ENCODE measurements around the gene METTL5. TPM values are rescaled to one million over a fixed set of nuclear protein-coding genes. Genes with fewer than 3 reads are reported as not detected.
A peak's percentile ranks its signal among the peaks of the same experiment; 100 is the strongest.
"Not testable (repeated sequence)": the region's sequence is repeated elsewhere in the genome, so short reads cannot be mapped to it uniquely, and the experiment has no call there.

METTL5 gene
- total RNA-seq (2022): 63.1 and 68.2 TPM in 2 replicates
- percentile 84 among the genes with signal in this experiment for Bru-seq, nascent RNA
- BruChase-seq, experiment 1, labeled RNA remaining after a 6-hour chase: percentile 80 among the genes with signal in this experiment
- BruChase-seq, experiment 2, labeled RNA remaining after a 2-hour chase: percentile 81 among the genes with signal in this experiment
- long read RNA-seq, transcript METTL5-203 (8 exons, 800 nt): minor isoform, 32 of 115 reads
- long read RNA-seq, transcript METTL5-206 (8 exons, 880 nt): major isoform, 52 of 115 reads
- long read RNA-seq, transcript METTL5-201 (7 exons, 1,010 nt): minor isoform, 6 of 115 reads
- long read RNA-seq, partial matches to known transcripts: 8 of 115 reads
- long read RNA-seq, other reads (novel, unspliced or antisense): 16 of 115 reads

GRCh38 chr2:169824373-169825333 is at the start of gene METTL5:
Gene METTL5 (minus strand): TSS chr2:169824905. CDS start chr2:169824597, 308 bp downstream.
- intact Hi-C loops (cut with micrococcal nuclease; ENCODE audit: unreplicated experiment): loop anchor here (2.0 to 5.0 kb wide), 2 partner anchors 53 to 104 kb away; no protein-coding TSS in a partner anchor
- CTCF ChIA-PET: interaction anchor here (1.0 kb wide), 1 partner anchor 53 kb away, joined by 6 read pairs; no protein-coding TSS in a partner anchor

DNA sequence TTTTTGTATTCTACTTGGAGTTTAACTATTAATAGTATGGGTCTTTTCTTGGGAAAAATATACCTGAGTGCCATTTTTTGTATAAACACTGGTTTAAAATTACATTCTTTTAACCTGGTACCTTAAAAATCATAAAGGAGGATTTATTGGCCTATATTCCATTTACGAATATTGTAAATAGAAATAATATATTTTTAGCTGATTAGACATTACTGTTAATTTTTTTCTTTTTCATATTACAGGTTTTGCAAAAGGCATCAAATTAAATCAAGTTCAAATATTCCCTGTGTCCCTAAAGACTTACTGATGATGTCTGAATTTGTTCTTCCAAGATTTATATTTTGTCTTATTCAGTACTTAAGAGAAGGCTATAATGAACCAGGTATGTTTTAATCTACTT is 47.3 kb upstream of the METTL5 start:
- Mint-ChIP-seq H3K9me3 (ENCODE audit: low read depth, unreplicated experiment) (no peaks in the 10 kb centered on the region), H3K27ac (ENCODE audit: unreplicated experiment) (no peak overlapping the region), H3K4me1 (ENCODE audit: low read depth, unreplicated experiment) (no peaks in the 10 kb centered on the region), H3K36me3 (ENCODE audit: insufficient read depth, unreplicated experiment) (no peaks in the 10 kb centered on the region), H3K4me3 (ENCODE audit: low read depth, unreplicated experiment) (no peak overlapping the region), H3K27me3 (ENCODE audit: unreplicated experiment) (no peaks in the 10 kb centered on the region)
- DNase-seq: no peak
- CTCF ChIA-PET: no interaction called here
- no TSS peak for BruUV-seq (replicated peaks)
- TF ChIP-seq, protein P1, sequence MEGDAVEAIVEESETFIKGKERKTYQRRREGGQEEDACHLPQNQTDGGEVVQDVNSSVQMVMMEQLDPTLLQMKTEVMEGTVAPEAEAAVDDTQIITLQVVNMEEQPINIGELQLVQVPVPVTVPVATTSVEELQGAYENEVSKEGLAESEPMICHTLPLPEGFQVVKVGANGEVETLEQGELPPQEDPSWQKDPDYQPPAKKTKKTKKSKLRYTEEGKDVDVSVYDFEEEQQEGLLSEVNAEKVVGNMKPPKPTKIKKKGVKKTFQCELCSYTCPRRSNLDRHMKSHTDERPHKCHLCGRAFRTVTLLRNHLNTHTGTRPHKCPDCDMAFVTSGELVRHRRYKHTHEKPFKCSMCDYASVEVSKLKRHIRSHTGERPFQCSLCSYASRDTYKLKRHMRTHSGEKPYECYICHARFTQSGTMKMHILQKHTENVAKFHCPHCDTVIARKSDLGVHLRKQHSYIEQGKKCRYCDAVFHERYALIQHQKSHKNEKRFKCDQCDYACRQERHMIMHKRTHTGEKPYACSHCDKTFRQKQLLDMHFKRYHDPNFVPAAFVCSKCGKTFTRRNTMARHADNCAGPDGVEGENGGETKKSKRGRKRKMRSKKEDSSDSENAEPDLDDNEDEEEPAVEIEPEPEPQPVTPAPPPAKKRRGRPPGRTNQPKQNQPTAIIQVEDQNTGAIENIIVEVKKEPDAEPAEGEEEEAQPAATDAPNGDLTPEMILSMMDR (IDR thresholded peaks at IDR 0.05; ENCODE audit: unreplicated experiment): no peak
- intact Hi-C loops (cut with micrococcal nuclease; ENCODE audit: unreplicated experiment): no loop called here

More at GRCh38 chr2:169824373-169825333, at the start of gene METTL5:
- Mint-ChIP-seq H3K27me3 (ENCODE audit: unreplicated experiment) (no peaks in the 10 kb centered on the region), H3K4me3 (ENCODE audit: low read depth, unreplicated experiment) (peak within 1 kb of the TSS; percentile 90), H3K36me3 (ENCODE audit: insufficient read depth, unreplicated experiment) (peaks cover 61% of the 10 kb centered on the region), H3K4me1 (ENCODE audit: low read depth, unreplicated experiment) (peaks cover 44% of the 10 kb centered on the region), H3K27ac (ENCODE audit: unreplicated experiment) (peak within 1 kb of the TSS; percentile 40), H3K9me3 (ENCODE audit: low read depth, unreplicated experiment) (peaks cover 2% of the 10 kb centered on the region)
- peak; percentile 91 for DNase-seq
- TF ChIP-seq, protein P1 (IDR thresholded peaks at IDR 0.05; ENCODE audit: unreplicated experiment): peak; percentile 98
- no TSS peak for BruUV-seq (replicated peaks)

DNA sequence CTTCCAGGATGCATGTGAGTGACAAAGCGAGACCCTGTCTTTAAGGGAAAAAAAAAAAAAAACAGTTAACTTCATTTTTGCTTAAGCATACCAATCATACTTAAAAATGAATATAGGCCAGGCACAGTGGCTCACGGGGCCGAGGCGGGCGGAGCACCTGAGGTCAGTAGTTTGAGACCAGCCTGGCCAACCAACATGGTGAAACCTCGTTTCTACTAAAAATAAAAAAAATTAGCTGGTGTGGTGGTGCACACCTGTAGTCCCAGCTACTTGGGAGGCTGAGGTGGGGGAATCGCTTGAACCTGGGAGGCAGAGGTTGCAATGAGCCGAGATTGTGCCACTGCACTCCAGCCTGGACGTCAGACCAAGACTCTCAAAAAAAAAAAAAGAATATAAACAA is 46.7 kb upstream of the METTL5 start:
- H3K4me1 Mint-ChIP-seq (ENCODE audit: low read depth, unreplicated experiment); DNase-seq; H3K36me3 Mint-ChIP-seq (ENCODE audit: insufficient read depth, unreplicated experiment); intact Hi-C loops (cut with micrococcal nuclease; ENCODE audit: unreplicated experiment); H3K4me3 Mint-ChIP-seq (ENCODE audit: low read depth, unreplicated experiment); H3K9me3 Mint-ChIP-seq (ENCODE audit: low read depth, unreplicated experiment); H3K27ac Mint-ChIP-seq (ENCODE audit: unreplicated experiment); H3K27me3 Mint-ChIP-seq (ENCODE audit: unreplicated experiment); BruUV-seq (replicated peaks): not testable (repeated sequence)
- CTCF ChIA-PET: interaction anchor here (0.6 kb wide), 1 partner anchor 14 kb away, joined by 4 read pairs; no protein-coding TSS in a partner anchor

DNA sequence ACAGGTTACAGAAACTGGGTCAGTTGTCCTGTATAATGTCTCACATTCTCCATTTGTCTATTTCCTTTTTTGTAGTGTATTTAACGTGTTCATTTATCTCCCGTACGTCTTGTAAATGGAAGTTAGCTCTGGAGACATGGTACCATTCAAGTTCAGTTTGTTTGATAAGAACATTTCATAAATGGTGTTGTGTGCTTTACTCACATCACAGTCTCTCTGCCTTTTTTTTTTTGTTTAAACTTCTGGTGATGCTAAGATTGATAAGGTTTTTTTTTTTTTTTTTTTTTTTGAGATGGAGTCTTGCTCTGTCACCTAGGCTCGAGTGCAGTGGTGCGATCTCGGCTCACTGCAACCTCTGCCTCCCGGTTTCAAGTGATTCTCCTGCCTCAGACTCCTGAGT is 44.2 kb upstream of the METTL5 start:
- H3K27ac Mint-ChIP-seq (ENCODE audit: unreplicated experiment): no peak overlapping the region
- no peaks in the 10 kb centered on the region for H3K9me3 Mint-ChIP-seq (ENCODE audit: low read depth, unreplicated experiment)
- DNase-seq: no peak
- H3K4me1 Mint-ChIP-seq (ENCODE audit: low read depth, unreplicated experiment): no peaks in the 10 kb centered on the region
- CTCF ChIA-PET: no interaction called here
- BruUV-seq (replicated peaks): no TSS peak
- no peak overlapping the region for H3K4me3 Mint-ChIP-seq (ENCODE audit: low read depth, unreplicated experiment)
- TF ChIP-seq, protein P1 (IDR thresholded peaks at IDR 0.05; ENCODE audit: unreplicated experiment): no peak
- intact Hi-C loops (cut with micrococcal nuclease; ENCODE audit: unreplicated experiment): no loop called here
- no peaks in the 10 kb centered on the region for H3K36me3 Mint-ChIP-seq (ENCODE audit: insufficient read depth, unreplicated experiment)
- H3K27me3 Mint-ChIP-seq (ENCODE audit: unreplicated experiment): no peaks in the 10 kb centered on the region
